Brain microvascular endothelial cell (primary cell): ENCODE results near the gene SPCS3.
"Not testable (repeated sequence)": the region's sequence is repeated elsewhere in the genome, so short reads cannot be mapped to it uniquely, and the experiment has no call there.

Source experiments
- DNase-seq: peaks from one replicate; pipeline ENCODE4 v3.0.0-alpha.2; 2020
- H3K27ac ChIP-seq: fragments of 250-450 bp; sonication (Bioruptor Pico); 2 replicates; pipeline ENCODE4 v1.5.1; 2020; ENCODE audit warnings: mild to moderate bottlenecking, moderate library complexity
- H3K27me3 ChIP-seq: fragments of 250-450 bp; sonication (Bioruptor Pico); replicated peaks from 2 replicates; pipeline ENCODE4 v1.5.1; 2020; ENCODE audit warnings: mild to moderate bottlenecking
- H3K36me3 ChIP-seq: fragments of 250-450 bp; sonication (Bioruptor Pico); replicated peaks from 2 replicates; pipeline ENCODE4 v1.5.1; 2020; ENCODE audit warnings: mild to moderate bottlenecking
- H3K4me3 ChIP-seq: 2 replicates; pipeline ENCODE4 v1.5.1; 2011; ENCODE audit warnings: low read depth, mild to moderate bottlenecking, control low read depth, low read length, moderate library complexity
- CTCF ChIP-seq: IDR thresholded peaks from 2 replicates; pipeline ENCODE4 v1.5.1; 2011; ENCODE audit warnings: low read depth, mild to moderate bottlenecking, moderate library complexity, low read length, control low read depth, inconsistent platforms; ENCODE audit errors: missing control alignments
- in situ Hi-C: cut with HindIII; loops from 2 replicates; pipeline ENCODE4 v1.10.0; 2017; ENCODE audit warnings: low sequenced_read_pairs, low pct_ligation_motif_present

SPCS3 gene

GRCh38 chr4:176276710-176277109, 43.1 kb upstream of the SPCS3 start:
- DNase-seq: no peak
- no peak overlapping the region for H3K4me3 ChIP-seq
- TF ChIP-seq CTCF: no peak
- no peaks in the 10 kb centered on the region for H3K36me3 ChIP-seq
- no peaks in the 10 kb centered on the region for H3K27me3 ChIP-seq
- in situ Hi-C loops: no loop called here
- no peak overlapping the region for H3K27ac ChIP-seq

- in situ Hi-C loops: no loop called here
- Histone ChIP-seq H3K27ac (no peak overlapping the region), H3K4me3 (no peak overlapping the region), H3K27me3 (no peaks in the 10 kb centered on the region), H3K36me3 (no peaks in the 10 kb centered on the region)
- peak; percentile 80 for TF ChIP-seq CTCF
- DNase-seq: peak; percentile 76
Measured at GRCh38 chr4:176277162-176277904, 42.4 kb upstream of the SPCS3 start.

- H3K36me3 ChIP-seq, H3K27ac ChIP-seq, H3K27me3 ChIP-seq, H3K4me3 ChIP-seq, in situ Hi-C loops, DNase-seq: not testable (repeated sequence)
Measured at GRCh38 chr4:176279560-176279959, 40.2 kb upstream of the SPCS3 start.

- TF ChIP-seq CTCF: no peak
- Histone ChIP-seq H3K27me3 (no peaks in the 10 kb centered on the region), H3K27ac (no peak overlapping the region), H3K36me3 (no peaks in the 10 kb centered on the region), H3K4me3 (no peak overlapping the region)
- in situ Hi-C loops: no loop called here
- DNase-seq: no peak
Measured at GRCh38 chr4:176286728-176287127, 33.0 kb upstream of the SPCS3 start.

GRCh38 chr4:176287546-176287945, 32.2 kb upstream of the SPCS3 start:
- no peak overlapping the region for H3K27ac ChIP-seq
- no peaks in the 10 kb centered on the region for H3K36me3 ChIP-seq
- no peak for TF ChIP-seq CTCF
- H3K27me3 ChIP-seq: no peaks in the 10 kb centered on the region
- in situ Hi-C loops: no loop called here
- DNase-seq: no peak
- no peak overlapping the region for H3K4me3 ChIP-seq

- no peak for DNase-seq
- Histone ChIP-seq H3K27me3 (no peaks in the 10 kb centered on the region), H3K4me3 (no peak overlapping the region), H3K27ac (no peak overlapping the region), H3K36me3 (no peaks in the 10 kb centered on the region)
- in situ Hi-C loops: no loop called here
- no peak for TF ChIP-seq CTCF
Measured at GRCh38 chr4:176288020-176288419, 31.7 kb upstream of the SPCS3 start.
